ENCODE data around the gene GOLGA2. TPM values are rescaled to one million over a fixed set of nuclear protein-coding genes. Genes with fewer than 3 reads are reported as not detected.

Gene GOLGA2
- total RNA-seq, 1 experiment from 2014 or later = 37.4 TPM

GRCh38 chr9:128257907-128258306 is 17.9 kb downstream of the GOLGA2 start:
- no peak for DNase-seq (ENCODE audit: low read depth)

GRCh38 chr9:128257086-128257825 is 18.6 kb downstream of the GOLGA2 start:
- DNase-seq (ENCODE audit: low read depth) = no peak

- DNase-seq (ENCODE audit: low read depth) = peak; percentile 47
These were observed 20.7 kb downstream of the GOLGA2 start for GRCh38 chr9:128254855-128255759.

- DNase-seq (ENCODE audit: low read depth) = no peak
These were observed 21.4 kb downstream of the GOLGA2 start for GRCh38 chr9:128254362-128254761.

- DNase-seq (ENCODE audit: low read depth) = no peak
These were observed 21.8 kb downstream of the GOLGA2 start for GRCh38 chr9:128253991-128254346.

- DNase-seq (ENCODE audit: low read depth) = no peak
These were observed 22.4 kb downstream of the GOLGA2 start for GRCh38 chr9:128253140-128253990.

- no peak for DNase-seq (ENCODE audit: low read depth)
These were observed 23.3 kb downstream of the GOLGA2 start for GRCh38 chr9:128252317-128253139.

GRCh38 chr9:128251732-128252100 is 24.1 kb downstream of the GOLGA2 start:
- DNase-seq (ENCODE audit: low read depth) = peak; percentile 57

- DNase-seq (ENCODE audit: low read depth) = no peak
These were observed 24.7 kb downstream of the GOLGA2 start for GRCh38 chr9:128250839-128251731.

- peak; percentile 32 for DNase-seq (ENCODE audit: low read depth)
These were observed 25.6 kb downstream of the GOLGA2 start for GRCh38 chr9:128249908-128250838.

GRCh38 chr9:128249558-128249907 is 26.3 kb downstream of the GOLGA2 start:
- no peak for DNase-seq (ENCODE audit: low read depth)

GRCh38 chr9:128247226-128247803 is 28.5 kb downstream of the GOLGA2 start:
- DNase-seq (ENCODE audit: low read depth) = no peak

- DNase-seq (ENCODE audit: low read depth) = no peak
These were observed 29.3 kb downstream of the GOLGA2 start for GRCh38 chr9:128246471-128246870.

GRCh38 chr9:128245421-128246151 is 30.2 kb downstream of the GOLGA2 start:
- peak; percentile 84 for DNase-seq (ENCODE audit: low read depth)

GRCh38 chr9:128244837-128245231 is 31.0 kb downstream of the GOLGA2 start:
- DNase-seq (ENCODE audit: low read depth) = peak; percentile 92

GRCh38 chr9:128244091-128244836 is 31.5 kb downstream of the GOLGA2 start:
- no peak for DNase-seq (ENCODE audit: low read depth)

Measured in RPMI7951 (cell line).